ENCODE results near the gene KIF6.
"Not testable (repeated sequence)": the region's sequence is repeated elsewhere in the genome, so short reads cannot be mapped to it uniquely, and the experiment has no call there.

The KIF6 gene

DNA sequence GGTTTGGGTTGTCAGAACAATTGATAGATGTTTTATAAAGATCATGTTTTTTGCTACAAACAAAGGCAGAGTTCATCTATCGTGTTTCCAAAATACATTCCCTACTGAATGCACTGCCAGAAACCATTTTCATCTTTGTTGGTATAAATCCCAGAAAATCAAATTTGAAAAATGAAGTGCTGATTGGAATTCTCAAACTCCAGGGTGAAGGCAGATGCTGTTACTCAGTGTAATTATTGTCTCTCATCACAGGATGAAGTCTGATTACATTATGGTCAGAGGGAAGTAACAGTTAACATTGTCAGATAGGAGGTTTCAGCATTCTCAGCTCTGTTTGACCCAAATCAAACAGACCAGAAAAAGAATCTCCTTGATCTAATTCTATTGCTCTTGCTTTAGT is 204.3 kb downstream of the KIF6 start:
- DNase-seq (ENCODE audit: low read depth) = peak; percentile 9
- H3K4me3 ChIP-seq (ENCODE audit: low read length) = no peak overlapping the region
- TF ChIP-seq, protein P1, sequence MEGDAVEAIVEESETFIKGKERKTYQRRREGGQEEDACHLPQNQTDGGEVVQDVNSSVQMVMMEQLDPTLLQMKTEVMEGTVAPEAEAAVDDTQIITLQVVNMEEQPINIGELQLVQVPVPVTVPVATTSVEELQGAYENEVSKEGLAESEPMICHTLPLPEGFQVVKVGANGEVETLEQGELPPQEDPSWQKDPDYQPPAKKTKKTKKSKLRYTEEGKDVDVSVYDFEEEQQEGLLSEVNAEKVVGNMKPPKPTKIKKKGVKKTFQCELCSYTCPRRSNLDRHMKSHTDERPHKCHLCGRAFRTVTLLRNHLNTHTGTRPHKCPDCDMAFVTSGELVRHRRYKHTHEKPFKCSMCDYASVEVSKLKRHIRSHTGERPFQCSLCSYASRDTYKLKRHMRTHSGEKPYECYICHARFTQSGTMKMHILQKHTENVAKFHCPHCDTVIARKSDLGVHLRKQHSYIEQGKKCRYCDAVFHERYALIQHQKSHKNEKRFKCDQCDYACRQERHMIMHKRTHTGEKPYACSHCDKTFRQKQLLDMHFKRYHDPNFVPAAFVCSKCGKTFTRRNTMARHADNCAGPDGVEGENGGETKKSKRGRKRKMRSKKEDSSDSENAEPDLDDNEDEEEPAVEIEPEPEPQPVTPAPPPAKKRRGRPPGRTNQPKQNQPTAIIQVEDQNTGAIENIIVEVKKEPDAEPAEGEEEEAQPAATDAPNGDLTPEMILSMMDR (conservative IDR thresholded peaks at IDR 0.05; ENCODE audit: low read length) = no peak

DNA sequence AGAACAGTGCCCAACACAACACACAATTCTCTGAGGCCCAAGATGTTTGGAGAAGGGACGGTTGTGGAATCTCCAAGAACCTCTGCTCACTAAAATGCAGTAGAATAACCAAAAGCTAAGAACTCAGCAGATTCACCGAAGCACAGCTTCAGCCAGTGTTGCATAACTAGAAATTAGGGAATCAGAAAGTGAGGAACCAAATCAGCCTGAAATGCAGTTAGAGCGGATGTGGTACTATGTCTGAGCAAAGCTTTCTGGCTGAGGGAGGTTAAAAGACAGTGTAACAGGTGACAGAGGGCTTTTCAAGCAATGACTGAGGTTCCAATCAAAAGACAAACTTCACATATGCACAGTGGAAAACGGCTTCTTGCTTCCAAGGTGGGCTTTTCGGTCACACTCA is 204.8 kb downstream of the KIF6 start:
- H3K4me3 ChIP-seq (ENCODE audit: low read length) = no peak overlapping the region
- peak; percentile 46 for DNase-seq (ENCODE audit: low read depth)
- TF ChIP-seq, protein P1 (conservative IDR thresholded peaks at IDR 0.05; ENCODE audit: low read length) = no peak

DNA sequence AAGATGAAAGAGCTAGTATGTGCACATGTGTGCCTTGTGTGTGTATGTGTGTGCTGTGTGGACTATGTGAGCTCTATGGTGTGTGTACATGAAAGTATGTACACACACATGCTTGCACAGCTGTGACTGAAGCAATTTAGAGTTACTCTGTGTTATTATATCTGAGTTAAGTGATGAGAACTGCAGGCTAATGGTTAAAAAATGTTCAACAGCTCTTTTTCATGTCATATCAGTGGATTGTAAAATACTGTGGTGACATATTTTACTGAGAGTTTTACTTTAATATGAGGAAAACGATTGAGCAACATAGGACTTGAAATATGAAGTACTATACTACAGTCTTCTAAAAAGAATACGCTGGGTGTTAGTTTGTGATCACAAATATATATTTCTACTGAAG is 207.0 kb downstream of the KIF6 start:
- DNase-seq (ENCODE audit: low read depth) = peak; percentile 46
- TF ChIP-seq, protein P1 (conservative IDR thresholded peaks at IDR 0.05; ENCODE audit: low read length) = no peak
- H3K4me3 ChIP-seq (ENCODE audit: low read length) = no peak overlapping the region

DNA sequence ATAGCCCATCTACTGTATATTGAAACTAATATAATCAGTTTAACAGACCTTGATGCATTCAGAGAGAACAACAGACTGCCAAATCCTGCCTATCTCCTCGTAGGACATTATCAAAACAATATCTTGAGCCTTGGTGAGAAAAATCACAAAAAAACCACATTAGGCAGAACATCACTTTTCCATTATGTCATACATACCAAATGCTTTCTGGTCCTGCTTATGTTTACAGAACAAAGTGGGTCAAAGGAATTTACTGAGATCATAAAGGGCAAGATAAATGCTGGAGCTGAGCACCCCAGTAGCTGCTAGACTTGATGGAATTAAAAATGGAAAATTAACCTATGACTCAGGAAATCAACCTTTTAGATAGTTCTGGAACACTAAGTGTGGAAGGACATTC is 207.5 kb downstream of the KIF6 start:
- H3K4me3 ChIP-seq (ENCODE audit: low read length) = no peak overlapping the region
- TF ChIP-seq, protein P1 (conservative IDR thresholded peaks at IDR 0.05; ENCODE audit: low read length) = no peak
- DNase-seq (ENCODE audit: low read depth) = peak; percentile 63

DNA sequence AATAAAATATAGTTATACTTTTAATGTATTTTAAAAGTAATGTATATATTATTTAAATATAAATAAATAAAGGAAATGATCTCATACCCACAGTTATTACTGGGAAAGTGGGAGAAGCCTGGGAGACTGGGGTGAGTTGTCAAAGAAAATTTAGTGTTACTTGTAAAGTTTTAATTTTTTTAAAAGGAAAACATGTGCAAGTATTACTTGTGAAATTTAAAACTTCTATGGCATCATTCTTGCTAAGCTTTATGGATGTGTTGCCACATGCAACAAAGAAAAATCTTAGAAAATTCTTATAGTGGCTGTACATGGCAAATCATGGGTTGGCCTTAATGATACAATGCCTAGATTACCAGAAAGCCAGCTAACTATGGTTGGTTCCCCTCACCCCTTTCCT is 208.7 kb downstream of the KIF6 start:
- no peak overlapping the region for H3K4me3 ChIP-seq (ENCODE audit: low read length)
- DNase-seq (ENCODE audit: low read depth) = peak; percentile 33
- TF ChIP-seq, protein P1 (conservative IDR thresholded peaks at IDR 0.05; ENCODE audit: low read length) = no peak

DNA sequence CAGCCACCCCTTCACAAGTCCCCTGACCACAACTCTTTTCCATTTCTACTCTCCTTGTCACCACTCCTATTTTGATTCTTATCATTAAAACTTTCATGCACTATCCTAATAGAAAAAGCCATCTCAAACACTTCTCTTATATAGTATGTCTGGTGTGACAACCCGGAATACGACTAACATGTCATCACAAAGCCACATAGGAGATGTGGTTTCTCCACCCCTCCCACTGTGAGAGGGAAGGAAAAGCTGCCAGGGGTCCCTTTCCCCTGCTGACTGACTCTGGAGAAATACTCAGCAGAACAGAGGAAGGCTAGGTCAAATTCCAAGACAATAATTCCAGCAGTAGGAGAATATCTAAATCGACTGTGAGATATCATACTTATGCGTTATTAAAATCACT is 209.7 kb downstream of the KIF6 start:
- H3K4me3 ChIP-seq (ENCODE audit: low read length) = no peak overlapping the region
- TF ChIP-seq, protein P1 (conservative IDR thresholded peaks at IDR 0.05; ENCODE audit: low read length) = no peak
- no peak for DNase-seq (ENCODE audit: low read depth)

DNA sequence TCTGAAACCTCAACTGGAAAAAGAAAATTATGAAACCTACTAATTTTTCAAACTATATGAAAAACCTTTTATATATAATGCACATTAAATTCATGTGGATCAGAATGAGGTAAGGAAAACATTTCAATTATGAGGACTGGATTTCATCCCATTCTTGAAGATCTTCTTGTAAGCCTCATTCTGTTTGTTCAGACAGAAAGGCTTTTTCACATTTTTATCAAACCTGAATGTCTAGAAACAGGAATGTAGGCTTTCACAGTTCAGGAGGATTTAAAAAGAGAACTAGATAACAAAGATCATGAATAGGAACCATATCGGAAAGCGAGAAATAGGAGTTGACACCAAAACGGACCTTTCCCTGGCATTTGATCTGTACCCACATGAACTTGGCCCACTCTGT is 210.2 kb downstream of the KIF6 start:
- no peak for DNase-seq (ENCODE audit: low read depth)
- TF ChIP-seq, protein P1 (conservative IDR thresholded peaks at IDR 0.05; ENCODE audit: low read length) = no peak
- H3K4me3 ChIP-seq (ENCODE audit: low read length) = no peak overlapping the region

DNA sequence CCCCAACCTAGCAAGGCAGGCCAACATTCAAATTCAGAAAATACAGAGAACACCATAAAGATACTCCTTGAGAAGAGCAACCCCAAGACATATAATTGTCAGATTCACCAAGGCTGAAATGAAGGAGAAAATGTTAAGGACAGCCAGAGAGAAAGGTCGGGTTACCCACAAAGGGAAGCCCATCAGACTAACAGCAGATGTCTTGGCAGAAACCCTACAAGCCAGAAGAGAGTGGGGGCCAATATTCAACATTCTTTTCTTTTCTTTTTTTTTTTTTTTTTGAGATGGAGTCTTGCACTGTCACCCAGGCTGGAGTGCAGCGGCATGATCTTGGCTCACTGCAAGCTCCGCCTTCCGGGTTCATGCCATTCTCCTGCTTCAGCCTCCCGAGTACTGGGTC is 215.4 kb downstream of the KIF6 start:
- not testable (repeated sequence) for H3K4me3 ChIP-seq (ENCODE audit: low read length); DNase-seq (ENCODE audit: low read depth)

Measured in AG10803 (cell line).